GDM1 (cell line): Measurements from ENCODE around the gene PPP1R14B.

Experiments used
- DNase-seq: peaks from one replicate; lab custom pipeline; 2025; lab: John Stamatoyannopoulos, UW

PPP1R14B gene

GRCh38 chr11:64245797-64246620, 734 bp downstream of the PPP1R14B start:
- DNase-seq = no peak

- no peak for DNase-seq
Observed at GRCh38 chr11:64245401-64245796, 1.3 kb downstream of the PPP1R14B start.

GRCh38 chr11:64244966-64245365, 1.8 kb downstream of the PPP1R14B start:
- DNase-seq = no peak

- no peak for DNase-seq
Observed at GRCh38 chr11:64244107-64244506, 2.6 kb downstream of the PPP1R14B start.

GRCh38 chr11:64243236-64243854, 3.4 kb downstream of the PPP1R14B start:
- DNase-seq = no peak

GRCh38 chr11:64241491-64242374, 5.0 kb downstream of the PPP1R14B start:
- DNase-seq = no peak

GRCh38 chr11:64241241-64241490, 5.6 kb downstream of the PPP1R14B start:
- peak; percentile 100 for DNase-seq

GRCh38 chr11:64240435-64241240, 6.1 kb downstream of the PPP1R14B start, which contains the start of gene FKBP2:
TSS of gene FKBP2 (plus strand) at chr11:64241095. CDS start at chr11:64242388, 1,293 bp downstream.
- DNase-seq = peak; percentile 96

GRCh38 chr11:64239662-64240434, 6.9 kb downstream of the PPP1R14B start:
- no peak for DNase-seq

GRCh38 chr11:64238999-64239398, 7.7 kb downstream of the PPP1R14B start:
- no peak for DNase-seq

GRCh38 chr11:64238076-64238475, 8.7 kb downstream of the PPP1R14B start:
- DNase-seq = no peak

GRCh38 chr11:64237484-64237951, 9.2 kb downstream of the PPP1R14B start:
- no peak for DNase-seq

GRCh38 chr11:64235437-64236161, 11.1 kb downstream of the PPP1R14B start:
- no peak for DNase-seq

- DNase-seq = no peak
Observed at GRCh38 chr11:64234647-64235379, 11.9 kb downstream of the PPP1R14B start.

GRCh38 chr11:64233913-64234586, 12.7 kb downstream of the PPP1R14B start, which contains the start of gene VEGFB:
TSS of gene VEGFB (plus strand) at chr11:64234584. CDS start at chr11:64234834, 250 bp downstream.
- peak; percentile 34 for DNase-seq

- no peak for DNase-seq
Observed at GRCh38 chr11:64232967-64233315, 13.8 kb downstream of the PPP1R14B start.

- DNase-seq = no peak
Observed at GRCh38 chr11:64232182-64232966, 14.4 kb downstream of the PPP1R14B start.

- no peak for DNase-seq
Observed at GRCh38 chr11:64231546-64231945, 15.2 kb downstream of the PPP1R14B start.
